SK-MEL-5 (cell line): ENCODE results near the gene MPZL3. TPM values are rescaled to one million over a fixed set of nuclear protein-coding genes. Genes with fewer than 3 reads are reported as not detected.

Source experiments
- DNase-seq: peaks from one replicate; pipeline ENCODE4 v3.0.0-alpha.2; 2016; ENCODE audit warnings: low read depth, low spot score
- in situ Hi-C: cut with HindIII; loops from 2 replicates; pipeline ENCODE4 v1.10.0; 2016; ENCODE audit warnings: low sequenced_read_pairs, high pct_unique_total_duplicates, low pct_unique_long_range_greater_than_20kb
- small RNA-seq, 2 experiments: library from RNA; depleted of rRNA; stranded (forward); fragments of <200 nt; gene quantifications; one replicate each; pipeline ENCODE3, GENCODE V24; 2014
- total RNA-seq: library from RNA; depleted of rRNA; stranded (reverse); fragments of >200 nt; shearing (Covaris generic); gene quantifications from 2 replicates; pipeline ENCODE4 v1.2.3, GENCODE V29; 2014; rRNA removed

Gene MPZL3
- total RNA-seq, 1 experiment from 2014 or later = not detected

- no peak for DNase-seq
- in situ Hi-C loops = no loop called here
Observed at GRCh38 chr11:118176778-118177134, 75.4 kb downstream of the MPZL3 start.

Small RNAs within 50 kb of the gene (small RNA-seq; reads per million reads assigned to genes)
- 0 reads per million in 2 experiments for gene HSPE1P18

Other genes starting within 250 kb of the MPZL3 start
- gene TMPRSS4, start 175.3 kb downstream of the MPZL3 start, total RNA-seq = not detected in 2 replicates
- gene SMIM35, start 165.4 kb downstream of the MPZL3 start, total RNA-seq = not detected in 2 replicates
- not detected in 2 replicates for gene SCN4B, start 99.5 kb downstream of the MPZL3 start, total RNA-seq
- not detected in 2 replicates for gene SCN2B, start 75.7 kb downstream of the MPZL3 start, total RNA-seq
- not detected in 2 replicates for gene JAML, start 27.4 kb downstream of the MPZL3 start, total RNA-seq
- 0.53 TPM in 1 of 2 replicates, not detected in the other for gene MPZL2, start 11.9 kb upstream of the MPZL3 start, total RNA-seq
- gene CD3E, start 52.4 kb upstream of the MPZL3 start, total RNA-seq = not detected in 2 replicates
- gene CD3D, start 90.3 kb upstream of the MPZL3 start, total RNA-seq = not detected in 2 replicates
- gene CD3G, start 92.0 kb upstream of the MPZL3 start, total RNA-seq = not detected in 2 replicates
- 45.4 and 51.1 TPM in 2 replicates for gene UBE4A, start 107.2 kb upstream of the MPZL3 start, total RNA-seq
- gene ATP5MG, start 149.2 kb upstream of the MPZL3 start, total RNA-seq = 138 and 155 TPM in 2 replicates
- 10.6 and 11.0 TPM in 2 replicates for gene KMT2A, start 184.1 kb upstream of the MPZL3 start, total RNA-seq